ENCODE results near the gene PLEKHA6. TPM values are rescaled to one million over a fixed set of nuclear protein-coding genes. Genes with fewer than 3 reads are reported as not detected.

The PLEKHA6 gene
- total RNA-seq, 1 donor from 2014 or later = 4.9 TPM

GRCh38 chr1:204224655-204225054 is 135.1 kb downstream of the PLEKHA6 start:
- Histone ChIP-seq H3K9me3 (no peaks in the 10 kb centered on the region), H3K36me3 (no peaks in the 10 kb centered on the region), H3K27ac (no peak overlapping the region), H3K4me3 (no peak overlapping the region), H3K4me1 (no peaks in the 10 kb centered on the region), H3K27me3 (no peaks in the 10 kb centered on the region)
- intact Hi-C loops (cut with DNase I) = no loop called here
- DNase-seq (ENCODE audit: low spot score in 2 of 2) = peak in 1 of 2 donors; percentile 8
- no peak for TF ChIP-seq CTCF (IDR thresholded peaks at IDR 0.05)

- H3K36me3 ChIP-seq = no peaks in the 10 kb centered on the region
- H3K9me3 ChIP-seq = no peaks in the 10 kb centered on the region
- H3K4me1 ChIP-seq = no peaks in the 10 kb centered on the region
- intact Hi-C loops (cut with DNase I) = no loop called here
- no peaks in the 10 kb centered on the region for H3K27me3 ChIP-seq
- no peak overlapping the region for H3K27ac ChIP-seq
- no peak overlapping the region for H3K4me3 ChIP-seq
- peak in 1 of 2 donors; percentile 37 for DNase-seq (ENCODE audit: low spot score in 2 of 2)
- TF ChIP-seq CTCF (IDR thresholded peaks at IDR 0.05) = no peak
Measured at GRCh38 chr1:204223129-204223860, 136.4 kb downstream of the PLEKHA6 start.

- Histone ChIP-seq H3K36me3 (no peaks in the 10 kb centered on the region), H3K27me3 (no peaks in the 10 kb centered on the region), H3K27ac (no peak overlapping the region), H3K4me1 (no peaks in the 10 kb centered on the region), H3K9me3 (no peaks in the 10 kb centered on the region), H3K4me3 (no peak overlapping the region)
- no peak for DNase-seq (ENCODE audit: low spot score in 2 of 2)
- TF ChIP-seq CTCF (IDR thresholded peaks at IDR 0.05) = no peak
- intact Hi-C loops (cut with DNase I) = no loop called here
Measured at GRCh38 chr1:204222764-204223055, 137.0 kb downstream of the PLEKHA6 start.

GRCh38 chr1:204222006-204222763 is 137.5 kb downstream of the PLEKHA6 start:
- Histone ChIP-seq H3K36me3 (no peaks in the 10 kb centered on the region), H3K4me1 (no peaks in the 10 kb centered on the region), H3K27me3 (no peaks in the 10 kb centered on the region), H3K9me3 (no peaks in the 10 kb centered on the region), H3K27ac (no peak overlapping the region), H3K4me3 (no peak overlapping the region)
- DNase-seq (ENCODE audit: low spot score in 2 of 2) = no peak
- intact Hi-C loops (cut with DNase I) = no loop called here
- no peak for TF ChIP-seq CTCF (IDR thresholded peaks at IDR 0.05)

- no peak overlapping the region for H3K27ac ChIP-seq
- no peaks in the 10 kb centered on the region for H3K9me3 ChIP-seq
- no peak overlapping the region for H3K4me3 ChIP-seq
- H3K27me3 ChIP-seq = no peaks in the 10 kb centered on the region
- intact Hi-C loops (cut with DNase I) = no loop called here
- DNase-seq (ENCODE audit: low spot score in 2 of 2) = no peak
- no peaks in the 10 kb centered on the region for H3K4me1 ChIP-seq
- no peaks in the 10 kb centered on the region for H3K36me3 ChIP-seq
- TF ChIP-seq CTCF (IDR thresholded peaks at IDR 0.05) = no peak
Measured at GRCh38 chr1:204221271-204221670, 138.5 kb downstream of the PLEKHA6 start.

Measured in ascending aorta (tissue), 2 donors.